ENCODE results near the gene WHRN. TPM values are rescaled to one million over a fixed set of nuclear protein-coding genes. Genes with fewer than 3 reads are reported as not detected.

Gene WHRN
- total and polyA plus RNA-seq, 9 of the 15 experiments (the other 6 are each of a cell fraction or from before 2014, with no cell fraction given) = 0.31 to 14.1 (median 3.0) TPM

- WGBS (ENCODE audit: insufficient coverage, low coverage, missing lambda C conversion rate) = 52% methylated on average over 7 of the region's 7 CpGs
- H3K4me2 ChIP-seq (ENCODE audit: insufficient read depth, low read length) = no peak overlapping the region
- POLR2A ChIA-PET = interaction anchor here (0.7 kb wide), 1 partner anchor 17 kb away, joined by 4 read pairs; no protein-coding TSS in a partner anchor
Observed at GRCh38 chr9:114486205-114486963, 18.9 kb downstream of the WHRN start.

More at GRCh38 chr9:114486205-114486963, 18.9 kb downstream of the WHRN start:
- DNase-seq (ENCODE audit: extremely low read depth in 1 of 4, low spot score in 3 of 4) = no peak
- no peak for ATAC-seq
- peaks cover 4% of the 10 kb centered on the region; the same call in 1 of the 2 replicates for H4K20me1 ChIP-seq (replicated peaks; ENCODE audit: control insufficient read depth, insufficient read depth, low read length)
- H3K4me3 ChIP-seq = no peak overlapping the region
- no peak overlapping the region for H3K27ac ChIP-seq (ENCODE audit: extremely low read depth, low read depth, low read length)
- H3K36me3 ChIP-seq (ENCODE audit: control insufficient read depth, insufficient read depth, low read length) = peaks cover 4% of the 10 kb centered on the region
- no peaks in the 10 kb centered on the region for H3K27me3 ChIP-seq (ENCODE audit: control insufficient read depth in 2 of 2, insufficient read depth in 2 of 2, low read length in 2 of 2)
- H3K9ac ChIP-seq (ENCODE audit: insufficient read depth in 1 of 2, low read depth in 2 of 2, low read length in 2 of 2) = no peak overlapping the region; a peak in 1 of 4 replicates
- intact Hi-C loops (cut with micrococcal nuclease) (loop anchor here (2.0 to 5.0 kb wide), 2 partner anchors 20 to 49 kb away; no protein-coding TSS in a partner anchor), in situ Hi-C loops (cut with MboI) (no loop called here)
- BruUV-seq (replicated peaks) = no TSS peak
- no peak overlapping the region for H2AFZ ChIP-seq (ENCODE audit: low read depth, low read length)
- H3K4me1 ChIP-seq (replicated peaks in 1 of 2; ENCODE audit: control insufficient read depth in 2 of 2, insufficient read depth in 2 of 2, low read length in 2 of 2) = peaks cover 2 to 21% of the 10 kb centered on the region in 2 experiments; a peak in 3 of 5 replicates
- H3K9me3 ChIP-seq (replicated peaks; ENCODE audit: control insufficient read depth, insufficient read depth, low read depth, low read length) = no peaks in the 10 kb centered on the region
- no peak for TF ChIP-seq ZNF639 (CRISPR knock-in tag; conservative IDR thresholded peaks at IDR 0.05 in 1 of 2, IDR thresholded peaks at IDR 0.05 in 1 of 2)
- TF ChIP-seq FOXP4 (CRISPR knock-in tag; IDR thresholded peaks at IDR 0.05; ENCODE audit: borderline replicate concordance) = no peak
- TF ChIP-seq FOSL1 (tag; conservative IDR thresholded peaks at IDR 0.05) = no peak; the same call in 1 of the 2 replicates
- TF ChIP-seq ZC3H8 (IDR thresholded peaks at IDR 0.05) = no peak
- no peak for TF ChIP-seq CBX3 (IDR thresholded peaks at IDR 0.05; ENCODE audit: borderline replicate concordance in 1 of 2, low read length in 2 of 2)
- no peak for TF ChIP-seq KLF6 (CRISPR knock-in tag; IDR thresholded peaks at IDR 0.05; ENCODE audit: borderline replicate concordance)
- TF ChIP-seq ARHGAP35 (IDR thresholded peaks at IDR 0.05; ENCODE audit: partially characterized antibody) = no peak
- H3K79me2 ChIP-seq (ENCODE audit: control insufficient read depth, insufficient read depth, low read length) = peaks cover 20% of the 10 kb centered on the region; the same call in 2 of the 3 replicates
- no peaks in the 10 kb centered on the region for H3K9me1 ChIP-seq (ENCODE audit: control insufficient read depth, insufficient read depth, low read length)
- no peak for FAIRE-seq
- CTCF ChIA-PET (ENCODE audit: low intra/inter-chr PET ratio) = interaction anchor here (0.7 kb wide), 1 partner anchor 55 kb away, joined by 8 read pairs; no protein-coding TSS in a partner anchor

Data from K562 (cell line).